HG02759 (cell line): ENCODE measurements around the gene PRAC1.
"Not testable (repeated sequence)": the region's sequence is repeated elsewhere in the genome, so short reads cannot be mapped to it uniquely, and the experiment has no call there.

Experiments
- ATAC-seq: cut with Tn5 transposase; IDR thresholded peaks from one replicate; pipeline ENCODE4 v1.9.1; 2021; ENCODE audit warnings: mild to moderate bottlenecking, moderate library complexity; ENCODE audit not compliant: unreplicated experiment

The PRAC1 gene

DNA sequence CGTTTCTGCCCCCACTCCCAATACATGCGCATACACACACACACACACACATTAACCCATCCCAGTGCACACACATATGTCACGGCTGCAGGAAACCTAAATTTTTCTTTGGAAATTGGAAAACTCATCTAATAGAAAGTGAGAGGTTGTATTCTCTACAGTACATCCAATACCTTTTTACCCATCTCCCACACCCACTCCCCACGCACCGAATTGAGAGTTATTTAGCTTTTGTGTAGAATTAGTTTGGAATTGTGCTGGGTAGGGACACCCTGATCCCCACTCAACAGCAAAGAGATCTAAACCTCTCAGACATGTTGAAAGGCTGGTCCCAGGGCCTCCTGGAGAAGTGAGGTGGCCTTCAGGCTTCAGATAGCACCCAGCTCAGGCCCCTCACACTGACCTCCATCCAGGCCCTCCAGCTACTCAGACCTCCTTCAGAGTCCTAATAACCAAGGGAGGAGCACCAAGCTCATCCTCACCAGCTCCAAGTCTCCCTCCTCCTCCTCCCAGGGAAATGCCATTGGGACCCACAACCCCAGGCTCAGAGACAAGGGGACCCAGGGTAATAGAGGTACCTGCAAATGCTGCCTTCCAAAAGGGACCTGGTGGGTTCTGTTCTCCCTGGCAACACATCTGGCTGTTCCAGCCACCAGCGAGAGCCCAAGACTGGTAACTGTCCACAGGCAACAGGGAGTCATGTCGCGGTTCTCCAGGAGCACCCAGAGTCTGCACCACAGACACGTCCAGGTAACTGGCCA, 5.3 kb upstream of the PRAC1 start:
- no peak for ATAC-seq

DNA sequence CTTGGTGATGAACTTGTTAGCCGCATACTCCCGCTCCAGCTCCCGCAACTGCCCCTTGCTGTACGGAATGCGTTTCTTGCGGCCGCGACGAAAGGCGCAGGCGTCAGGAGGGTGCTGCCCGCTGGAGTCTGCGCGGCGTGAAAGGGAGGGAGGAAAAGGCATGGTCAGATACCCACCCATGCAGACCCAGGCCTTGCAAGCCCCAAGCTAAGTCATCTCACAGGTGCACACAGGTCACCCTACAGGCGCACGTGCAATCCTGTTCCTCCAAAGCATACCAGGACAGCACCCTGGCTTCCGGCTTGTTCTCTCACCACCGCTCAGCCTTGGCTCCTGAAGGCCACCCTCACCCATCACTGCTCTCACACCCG, 4.6 kb upstream of the PRAC1 start:
- ATAC-seq, result no peak

DNA sequence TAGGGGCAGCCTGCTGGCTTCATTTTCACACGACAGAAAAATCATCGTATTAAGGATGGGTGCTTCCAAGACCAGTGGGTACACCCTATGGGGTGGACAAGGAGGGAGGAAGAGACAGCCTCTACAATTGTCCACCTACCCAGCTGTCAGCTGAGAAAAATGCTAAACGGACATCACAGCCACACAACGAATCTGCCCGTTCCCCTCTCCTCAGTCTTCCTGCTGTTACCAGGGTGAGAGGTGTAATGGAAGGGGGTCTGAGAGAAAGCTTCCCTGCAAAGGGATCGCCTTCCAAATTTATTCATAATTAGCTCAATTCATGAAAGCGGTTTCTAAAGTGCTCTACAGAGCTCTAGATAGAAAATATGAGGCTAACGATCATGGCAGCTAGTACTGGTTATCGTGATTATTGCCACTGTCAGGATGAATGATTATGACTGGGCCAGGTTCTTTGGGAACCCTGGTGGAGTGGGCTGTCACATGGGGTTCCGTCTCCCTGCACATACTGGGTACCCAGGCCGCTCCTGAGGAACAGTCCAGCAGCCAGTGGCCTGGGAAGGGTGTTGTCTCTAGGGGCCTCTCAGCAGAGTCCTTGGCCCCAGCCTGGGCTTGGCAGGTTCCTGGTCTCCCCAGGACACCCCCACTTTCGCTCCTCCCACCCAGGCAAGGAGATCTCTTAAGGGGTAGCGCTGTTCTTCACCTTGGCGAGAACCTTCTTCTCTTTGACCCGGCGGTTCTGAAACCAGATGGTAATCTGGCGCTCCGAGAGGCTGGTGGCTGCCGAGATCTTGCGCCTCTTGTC, 4.0 kb upstream of the PRAC1 start:
- no peak for ATAC-seq

DNA sequence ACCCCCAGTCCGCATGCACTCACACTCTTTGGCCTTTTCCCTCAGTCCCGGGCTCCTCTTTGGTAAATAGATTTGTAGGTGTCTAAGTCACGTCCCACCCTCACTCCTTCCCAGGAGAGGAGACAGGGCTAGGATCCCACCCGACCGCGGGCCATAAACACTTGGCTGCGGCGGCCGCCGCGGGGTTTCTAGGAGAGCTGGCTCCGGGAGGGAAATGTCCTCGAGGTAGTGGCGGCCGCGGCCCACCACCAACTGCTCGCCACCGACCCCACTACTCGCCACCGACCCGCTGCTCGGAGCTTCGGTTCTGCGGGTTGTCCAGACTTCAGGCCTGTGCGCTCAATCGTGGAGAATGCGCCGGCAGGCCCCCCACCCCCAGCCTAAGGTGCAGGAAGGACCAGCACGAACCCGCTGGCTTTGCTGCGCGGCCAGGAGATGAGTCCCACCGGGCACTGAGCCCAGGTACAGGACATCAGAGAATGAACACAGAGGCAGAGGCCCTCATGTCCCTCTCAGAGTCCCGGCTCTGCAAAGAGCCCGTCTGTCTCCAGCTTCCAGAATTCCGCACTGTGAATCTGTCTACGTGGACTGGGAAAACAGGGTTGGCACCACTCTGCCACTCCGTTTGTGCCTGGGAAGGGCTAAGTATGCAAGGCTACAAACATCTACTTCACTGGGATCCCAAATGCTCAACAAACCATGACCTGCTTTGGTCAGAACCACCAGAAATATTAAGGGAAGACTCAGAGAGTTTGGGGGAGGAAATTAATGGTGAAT, 3.2 kb upstream of the PRAC1 start:
- ATAC-seq, result no peak

DNA sequence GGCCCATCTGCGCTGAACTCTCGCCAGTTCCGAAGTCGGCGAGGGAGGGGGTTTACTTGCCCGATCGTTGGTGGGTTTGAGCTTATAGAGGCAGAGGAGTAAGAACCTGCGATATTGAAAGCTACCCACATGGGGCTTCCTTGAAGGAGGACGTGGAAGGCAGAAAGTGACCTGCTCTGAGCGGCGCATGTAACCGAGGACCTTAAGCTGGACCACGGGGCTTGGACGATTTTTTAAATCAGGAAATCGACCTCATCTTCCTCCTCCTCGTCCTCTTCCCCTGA, 2.6 kb upstream of the PRAC1 start:
- no peak for ATAC-seq

DNA sequence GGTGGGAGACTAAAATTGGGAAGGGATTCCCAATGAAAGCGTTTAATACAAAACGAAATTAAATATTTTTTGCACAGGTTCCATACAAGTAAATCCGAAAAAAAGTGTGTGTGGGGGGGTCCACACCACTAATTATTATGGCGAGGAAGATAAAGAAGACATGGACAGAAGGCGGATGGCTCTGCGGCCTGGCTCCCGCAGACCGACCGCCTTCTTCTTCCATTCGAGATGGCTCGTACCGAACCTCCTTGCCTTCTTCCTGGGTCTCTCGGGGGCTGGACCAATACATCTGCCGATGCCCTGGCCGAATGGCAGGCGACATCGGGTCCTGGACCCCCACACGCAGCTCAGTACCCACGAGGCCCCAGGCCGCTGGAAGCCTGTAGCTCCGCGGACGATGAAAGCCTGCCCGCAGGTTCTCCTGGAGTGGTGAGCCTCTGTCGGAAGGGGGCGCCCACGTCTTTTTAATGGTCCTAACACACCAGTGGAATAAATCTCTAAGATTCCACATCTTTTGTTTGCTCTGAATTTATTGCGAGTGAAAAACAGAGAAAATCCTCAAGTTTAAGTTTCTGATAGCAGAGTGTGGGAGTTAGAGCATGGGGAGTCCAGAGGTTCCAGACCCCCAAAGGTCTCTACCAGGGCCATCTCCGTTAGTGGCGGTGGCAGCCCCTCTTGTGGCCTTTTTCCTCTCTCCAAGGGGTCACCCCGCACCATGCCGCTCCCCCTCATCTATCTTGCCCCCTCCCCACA, 2.1 kb upstream of the PRAC1 start:
- ATAC-seq, result no peak

DNA sequence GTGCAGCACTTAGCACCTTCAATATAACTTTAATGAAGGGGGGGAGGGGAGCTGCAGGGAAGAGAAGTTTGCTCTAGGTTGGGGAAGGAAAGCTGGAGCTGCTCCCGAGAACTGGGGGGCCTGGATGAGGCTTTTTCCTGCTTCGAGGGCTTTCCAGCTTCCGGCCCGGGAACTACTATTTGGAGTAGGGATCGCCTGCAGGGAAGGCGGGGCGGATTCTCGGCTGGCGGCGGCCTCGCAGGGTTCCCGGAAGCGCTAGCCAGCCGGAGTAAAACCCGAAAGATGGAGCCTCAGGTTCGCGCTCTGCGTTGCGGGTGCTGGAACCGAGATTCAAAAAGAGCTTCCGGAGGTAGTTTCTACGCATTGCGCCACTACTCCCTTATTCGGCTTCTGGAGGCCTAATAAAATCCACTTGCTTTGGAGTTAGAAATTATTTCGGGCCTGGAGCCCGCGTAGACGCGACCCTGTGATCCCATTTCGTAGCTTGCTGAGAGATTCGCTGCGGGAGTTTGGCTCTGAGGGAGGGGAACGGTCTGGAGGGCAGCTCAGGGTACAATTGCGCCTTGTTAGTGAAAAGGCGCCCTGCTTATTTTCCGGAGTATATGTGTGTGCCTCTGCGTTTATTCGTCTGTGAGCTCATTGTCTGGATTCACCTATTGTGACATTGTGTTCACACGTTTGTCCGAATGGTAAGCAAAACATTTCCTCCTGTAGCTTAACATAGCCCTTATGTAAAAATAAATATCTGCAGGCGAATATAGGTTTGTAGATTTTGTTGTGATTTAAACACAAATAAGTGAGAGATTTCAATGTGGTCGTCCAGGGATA, 1.3 kb upstream of the PRAC1 start:
- ATAC-seq, result no peak

DNA sequence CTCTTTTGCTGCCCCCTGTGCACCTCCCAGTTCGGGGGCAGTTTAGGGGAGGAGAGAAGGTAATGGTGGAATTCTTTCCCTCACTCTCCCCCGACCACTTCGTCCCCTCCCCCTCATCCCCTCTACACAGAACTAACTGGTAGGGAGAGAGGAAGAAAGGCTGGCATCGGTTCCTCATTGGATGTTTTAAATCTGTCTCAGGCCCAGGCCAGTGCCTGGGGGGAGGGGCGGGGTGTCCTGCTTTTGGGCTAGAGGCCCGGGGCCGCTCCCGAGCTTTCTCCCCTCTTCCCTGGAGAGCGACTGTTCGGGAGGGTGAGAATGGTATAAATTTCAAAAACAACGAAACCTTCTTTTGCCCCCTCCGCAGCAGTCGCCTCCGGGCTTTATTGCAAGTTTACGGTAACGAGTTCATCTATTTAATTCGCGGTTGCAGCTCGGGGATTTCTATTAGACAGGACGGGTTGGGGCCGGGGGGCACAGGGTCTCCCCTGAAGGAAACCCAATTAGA, 651 bp upstream of the PRAC1 start, which contains the start of gene PRAC2:
Gene PRAC2 (plus strand): TSS at position 271 of the 508 bp plus-strand sequence. CDS start 1,226 bp downstream, outside the sequence.
- ATAC-seq, result no peak

DNA sequence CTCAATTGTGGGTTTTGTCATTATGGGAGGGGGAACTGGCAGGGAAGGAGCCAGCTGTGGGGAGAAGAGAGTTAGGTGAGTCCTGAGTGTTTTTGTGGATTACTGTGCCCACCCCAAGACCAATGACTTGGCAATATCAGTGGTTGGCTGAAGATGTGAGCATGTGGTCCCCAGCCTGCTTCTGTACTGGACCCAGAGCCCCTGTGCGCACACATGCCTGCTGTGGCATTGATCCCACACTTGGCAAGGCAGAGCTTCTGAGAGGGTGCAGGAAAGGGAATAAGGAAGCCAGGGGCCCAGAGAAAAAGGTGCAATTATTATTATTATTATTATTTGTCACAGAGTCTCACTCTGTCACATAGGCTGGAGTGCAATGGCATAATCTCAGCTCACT, 1.3 kb downstream of the PRAC1 start:
- ATAC-seq, result no peak

DNA sequence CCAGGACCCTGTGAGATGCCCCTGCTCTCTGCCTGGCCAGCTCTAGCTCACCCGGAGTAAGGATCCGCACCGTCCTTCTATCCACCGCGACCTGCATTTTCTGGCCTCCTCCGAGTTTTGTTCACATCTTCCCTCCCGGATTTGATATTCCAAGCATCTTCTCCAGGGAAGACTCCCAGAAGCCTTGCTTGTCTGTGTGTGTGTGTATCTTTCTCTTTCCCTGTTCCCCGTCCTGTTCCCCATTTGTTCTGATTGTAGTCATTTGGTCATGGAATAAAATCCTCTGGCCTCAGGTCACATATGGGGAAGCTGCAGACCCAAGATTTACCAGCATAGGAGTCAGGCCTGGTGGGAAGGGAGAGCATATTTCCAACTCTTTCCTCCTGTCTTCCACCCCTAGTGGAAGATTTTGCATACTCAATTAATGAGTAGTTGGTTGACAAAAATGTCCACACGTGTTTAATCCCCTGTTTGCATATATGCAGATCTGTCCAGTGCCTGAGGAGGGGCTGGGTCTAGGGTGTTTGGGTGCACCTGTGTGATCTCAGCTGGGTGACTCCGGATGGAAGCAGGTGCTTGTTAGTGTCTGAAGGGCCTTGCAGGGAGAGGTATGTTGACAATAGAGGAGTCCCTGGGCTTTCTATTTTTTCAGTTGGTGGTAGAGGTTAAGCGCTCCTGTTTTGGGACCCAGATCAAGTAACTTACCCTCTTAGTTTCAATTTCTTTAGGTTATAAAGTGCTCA, 1.9 kb downstream of the PRAC1 start:
- no peak for ATAC-seq

DNA sequence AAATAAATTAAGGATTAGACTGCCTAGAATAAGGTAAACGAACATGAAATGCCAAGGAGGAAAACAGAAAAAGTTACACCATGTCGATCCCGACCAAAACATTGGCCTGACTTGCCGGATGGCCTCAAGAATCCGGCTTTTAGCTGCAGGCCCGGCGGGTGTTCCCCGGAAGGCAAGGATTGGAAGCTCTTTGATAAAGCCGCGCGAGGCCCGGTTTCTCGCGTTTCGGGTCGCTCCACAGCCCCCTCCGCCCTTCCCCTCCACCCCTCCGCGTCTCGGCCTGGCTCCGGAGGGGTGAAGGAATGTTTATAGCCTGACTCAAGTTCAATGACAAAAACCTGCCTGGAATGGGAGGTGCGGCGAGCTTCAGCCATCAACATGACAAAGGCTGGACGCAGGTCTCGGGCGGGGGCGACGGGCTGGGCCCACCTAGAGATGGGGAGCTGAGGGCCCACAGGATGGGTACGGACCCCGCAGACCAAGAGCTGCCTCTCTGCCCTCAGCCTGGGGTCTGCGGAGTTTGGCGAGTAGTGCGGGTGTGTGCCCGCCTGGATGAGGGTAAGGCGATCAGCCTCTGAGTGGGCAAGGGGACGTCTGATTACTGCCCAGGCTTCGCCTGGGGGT, 2.6 kb downstream of the PRAC1 start:
- ATAC-seq, result no peak

DNA sequence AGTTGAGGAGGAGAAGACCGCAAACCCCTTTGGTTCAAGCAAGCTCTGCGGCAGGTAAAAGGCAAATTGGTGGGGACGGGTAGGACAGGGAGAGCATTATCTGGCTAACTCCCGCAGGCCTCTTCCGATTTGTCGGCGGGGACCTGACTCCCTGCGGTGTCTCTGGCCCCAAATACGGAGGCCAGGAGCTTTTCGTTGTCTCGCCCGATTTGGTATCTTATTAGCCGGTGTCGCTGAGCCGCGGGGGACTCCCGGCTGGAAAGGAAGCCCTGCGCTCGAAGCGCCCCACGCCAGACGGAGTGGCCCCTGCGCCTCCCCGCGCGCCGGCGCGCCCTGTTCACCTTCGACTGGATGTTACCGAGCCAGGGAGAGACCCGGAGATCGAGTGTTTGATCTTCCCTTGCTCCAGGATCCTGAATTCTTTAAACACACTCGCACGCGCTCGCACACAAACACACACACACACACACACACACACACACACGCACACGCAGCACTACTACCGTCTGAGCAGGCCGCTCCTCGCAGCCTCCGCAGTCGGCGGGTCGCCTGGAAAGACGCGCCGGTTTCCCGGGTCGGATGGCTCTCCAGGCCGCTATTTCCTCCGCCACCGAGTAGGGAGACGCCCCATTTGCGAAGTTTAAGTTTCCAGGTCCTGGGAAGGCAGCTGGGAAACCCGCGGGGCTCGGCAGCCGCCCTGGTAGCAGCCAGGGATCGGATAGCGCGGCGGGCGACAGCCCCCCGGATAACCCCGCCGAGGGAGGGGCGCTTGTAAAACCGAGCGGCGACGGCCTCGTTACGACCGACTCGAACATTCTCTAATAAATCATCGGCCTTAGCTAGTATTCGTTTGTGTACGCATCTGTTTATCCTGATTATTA, 3.3 kb downstream of the PRAC1 start:
- ATAC-seq, result no peak

DNA sequence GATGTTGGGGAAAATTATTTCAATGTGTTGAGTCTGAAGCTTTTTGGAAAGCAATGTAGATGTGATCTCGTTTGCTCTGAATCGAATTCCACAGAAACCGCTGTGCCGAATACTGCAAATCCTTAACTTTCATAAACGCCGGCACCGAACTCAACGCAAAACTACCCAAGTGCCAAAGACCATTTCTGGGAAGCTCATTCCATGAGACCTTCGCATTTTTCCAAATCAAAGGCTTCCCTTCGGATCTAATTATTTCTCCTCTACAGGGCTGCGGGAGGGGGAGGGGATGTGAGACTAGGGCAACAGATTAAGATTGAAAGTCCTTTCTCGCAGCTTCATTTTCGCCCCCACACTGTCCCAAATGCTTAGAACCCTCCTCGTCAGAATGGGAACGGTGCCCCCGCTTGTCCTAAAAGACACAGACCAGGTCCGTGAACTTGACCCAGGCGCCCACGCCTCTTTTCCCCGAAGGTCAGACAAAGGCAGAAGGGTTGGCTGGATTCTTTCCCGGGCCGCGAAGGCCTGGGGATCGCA, 4.0 kb downstream of the PRAC1 start:
- no peak for ATAC-seq

DNA sequence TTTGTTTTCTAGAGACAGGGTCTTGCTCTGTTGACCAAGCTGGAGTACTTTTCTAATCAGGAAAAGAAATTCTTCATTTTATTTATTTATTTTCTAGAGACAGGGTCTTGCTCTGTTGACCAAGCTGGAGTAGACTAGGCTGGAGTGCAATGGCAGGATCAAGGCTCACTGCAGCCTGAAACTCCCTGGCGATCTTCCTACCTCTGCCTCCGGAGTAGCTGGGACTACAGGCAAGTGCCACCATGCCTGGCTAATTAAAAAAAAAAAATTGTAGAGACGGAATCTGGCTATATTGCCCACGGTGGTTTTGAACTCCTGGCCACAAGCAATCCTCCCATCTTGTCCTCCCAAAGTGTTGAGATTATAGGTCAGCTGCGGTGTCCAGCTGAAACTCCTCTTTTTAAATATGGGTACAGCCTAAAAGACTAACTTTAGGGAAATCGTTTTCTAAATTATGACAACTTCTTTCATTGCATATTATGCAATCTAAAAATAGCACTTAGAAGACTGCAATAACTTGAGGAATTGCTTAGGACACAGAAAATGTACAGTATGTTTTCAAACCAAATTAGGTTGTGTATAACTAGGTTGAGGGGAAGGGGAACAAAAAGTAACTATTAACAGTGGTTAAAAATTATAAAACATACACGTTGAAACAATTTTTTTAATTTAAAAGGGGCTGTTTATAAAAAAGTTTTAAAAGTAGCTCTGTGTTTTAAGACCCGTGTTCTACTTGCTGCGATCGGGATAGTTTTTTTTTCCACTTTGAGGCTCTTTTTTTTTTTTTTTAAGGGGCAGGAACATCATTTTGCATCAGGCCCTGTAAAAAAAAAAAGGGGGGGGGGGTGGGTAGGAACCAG, 4.7 kb downstream of the PRAC1 start:
- no peak for ATAC-seq

DNA sequence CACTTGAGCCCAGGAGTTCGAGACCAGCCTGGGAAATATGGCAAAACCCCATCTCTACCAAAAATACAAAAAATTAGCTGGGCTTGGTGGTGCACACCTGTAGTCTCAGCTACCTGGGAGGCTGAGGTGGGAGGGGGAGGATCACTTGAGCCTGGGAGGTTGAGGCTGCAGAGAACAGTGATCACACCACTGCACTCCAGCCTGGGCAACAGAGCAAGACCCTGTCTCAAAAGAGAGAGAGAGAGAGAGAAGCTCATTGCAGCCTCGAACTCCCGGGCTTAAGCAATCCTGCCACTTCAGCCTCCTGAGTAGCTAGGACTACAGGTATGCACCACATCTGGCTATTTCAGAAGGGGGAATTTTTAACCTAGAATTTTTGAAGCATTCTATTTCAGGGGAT, 5.8 kb downstream of the PRAC1 start:
- ATAC-seq, result not testable (repeated sequence)

DNA sequence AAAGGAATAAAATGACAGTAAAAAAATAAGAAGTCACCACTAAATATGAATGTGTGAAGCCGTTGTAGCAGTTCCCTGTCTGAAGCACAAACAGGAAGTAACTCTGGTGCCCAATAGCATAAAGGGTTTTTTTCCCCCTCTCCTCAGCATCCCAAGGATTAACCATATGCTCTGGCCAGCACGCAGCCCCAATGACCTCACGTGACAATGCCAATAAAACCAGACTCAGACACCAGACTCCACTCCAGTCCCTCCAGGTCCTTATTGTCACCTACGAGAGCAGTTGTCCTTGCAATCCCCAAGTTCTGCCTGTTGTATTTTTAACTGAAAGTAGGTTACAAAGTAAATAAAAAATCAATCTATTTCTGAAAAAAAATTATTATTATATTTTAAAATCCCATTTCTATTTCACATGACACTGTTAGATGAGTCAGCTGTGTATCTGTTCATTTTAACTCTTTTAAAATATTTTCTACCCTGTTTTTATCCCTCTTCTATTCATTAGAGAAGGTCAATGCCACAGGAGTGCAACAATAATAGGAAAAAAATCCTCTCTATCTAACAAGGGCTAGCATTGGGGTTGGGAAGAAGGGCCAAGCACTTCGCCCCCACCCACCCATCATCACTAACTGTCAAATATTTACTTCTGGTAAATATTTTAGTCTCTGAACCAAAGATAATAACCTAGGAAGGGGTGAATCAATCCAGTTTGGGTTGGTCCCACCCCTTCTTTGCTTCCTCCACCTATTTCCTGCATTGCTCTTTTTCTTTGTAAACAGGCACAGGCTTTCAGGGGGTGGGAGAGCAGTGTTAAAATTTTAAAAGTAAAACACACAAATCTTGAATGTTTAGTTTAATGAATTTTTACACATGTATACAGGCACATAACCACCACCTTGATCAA, 6.6 kb downstream of the PRAC1 start:
- ATAC-seq, result no peak
